Neural cell (in vitro differentiated cells): Measurements from ENCODE around the gene MSGN1.

Source experiments
- EZH2 ChIP-seq: fragments of 200-600, 300-800 bp; shearing (Covaris generic), sonication (generic); IDR thresholded peaks from 2 replicates; pipeline ENCODE4 v1.6.1; 2014; ENCODE audit warnings: antibody characterized with exemption, low read length, borderline replicate concordance, mild to moderate bottlenecking; ENCODE audit not compliant: insufficient read depth, poor library complexity, severe bottlenecking
- TF ChIP-seq, protein P1 (sequence below): fragments of 450-650 bp; IDR thresholded peaks from 2 replicates; pipeline ENCODE4 v1.5.1; 2014; ENCODE audit warnings: antibody characterized with exemption, mild to moderate bottlenecking, moderate library complexity; ENCODE audit not compliant: poor library complexity, severe bottlenecking

DNA sequence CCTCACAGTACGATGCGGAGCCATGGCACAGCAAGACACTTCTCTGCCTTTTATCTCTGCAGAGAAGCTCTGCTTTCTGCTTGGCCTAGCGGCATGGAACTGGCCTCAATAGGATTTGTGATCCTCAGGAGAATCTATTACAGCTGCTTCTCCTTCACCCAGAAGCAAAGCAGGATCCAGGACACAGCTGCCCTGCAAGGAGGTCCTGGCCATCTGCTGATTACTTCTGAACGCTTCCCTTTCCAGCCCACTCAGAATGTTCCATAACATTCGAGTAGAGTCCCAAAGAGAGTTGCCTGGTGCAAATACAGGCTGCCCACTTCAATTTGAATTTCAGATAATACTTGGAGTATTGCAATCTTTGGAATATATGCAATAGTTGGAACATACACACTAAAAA lies 33.0 kb downstream of the MSGN1 start:
- TF ChIP-seq, protein P1, sequence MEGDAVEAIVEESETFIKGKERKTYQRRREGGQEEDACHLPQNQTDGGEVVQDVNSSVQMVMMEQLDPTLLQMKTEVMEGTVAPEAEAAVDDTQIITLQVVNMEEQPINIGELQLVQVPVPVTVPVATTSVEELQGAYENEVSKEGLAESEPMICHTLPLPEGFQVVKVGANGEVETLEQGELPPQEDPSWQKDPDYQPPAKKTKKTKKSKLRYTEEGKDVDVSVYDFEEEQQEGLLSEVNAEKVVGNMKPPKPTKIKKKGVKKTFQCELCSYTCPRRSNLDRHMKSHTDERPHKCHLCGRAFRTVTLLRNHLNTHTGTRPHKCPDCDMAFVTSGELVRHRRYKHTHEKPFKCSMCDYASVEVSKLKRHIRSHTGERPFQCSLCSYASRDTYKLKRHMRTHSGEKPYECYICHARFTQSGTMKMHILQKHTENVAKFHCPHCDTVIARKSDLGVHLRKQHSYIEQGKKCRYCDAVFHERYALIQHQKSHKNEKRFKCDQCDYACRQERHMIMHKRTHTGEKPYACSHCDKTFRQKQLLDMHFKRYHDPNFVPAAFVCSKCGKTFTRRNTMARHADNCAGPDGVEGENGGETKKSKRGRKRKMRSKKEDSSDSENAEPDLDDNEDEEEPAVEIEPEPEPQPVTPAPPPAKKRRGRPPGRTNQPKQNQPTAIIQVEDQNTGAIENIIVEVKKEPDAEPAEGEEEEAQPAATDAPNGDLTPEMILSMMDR: no peak
- no peak for TF ChIP-seq EZH2
